BE2C (cell line): ENCODE data around the gene RASL10A.

Experiments
- DNase-seq: peaks from one replicate; pipeline ENCODE4 v3.0.0-alpha.2; 2020
- H3K27me3 ChIP-seq: fragments of 250-450 bp; sonication (Bioruptor Pico); 2 replicates; pipeline ENCODE4 v1.5.1; 2020; ENCODE audit warnings: mild to moderate bottlenecking
- H3K36me3 ChIP-seq: fragments of 250-450 bp; sonication (Bioruptor Pico); 2 replicates; pipeline ENCODE4 v1.5.1; 2020; ENCODE audit warnings: mild to moderate bottlenecking
- H3K4me1 ChIP-seq: fragments of 250-450 bp; sonication (Bioruptor Pico); 2 replicates; pipeline ENCODE4 v1.5.1; 2020
- H3K4me3 ChIP-seq: 2 replicates; pipeline ENCODE4 v1.5.1; 2011; ENCODE audit warnings: low read depth, low read length
- H3K9me3 ChIP-seq: fragments of 250-450 bp; sonication (Bioruptor Pico); 2 replicates; pipeline ENCODE4 v1.5.1; 2020
- CTCF ChIP-seq: IDR thresholded peaks from 2 replicates; pipeline ENCODE4 v1.5.1; 2012; ENCODE audit warnings: mild to moderate bottlenecking, low read depth, low read length

The RASL10A gene

GRCh38 chr22:29319072-29319471 is 3.6 kb upstream of the RASL10A start:
- H3K27me3 ChIP-seq, result peaks cover 25% of the 10 kb centered on the region
- no peak overlapping the region for H3K4me3 ChIP-seq
- no peak for TF ChIP-seq CTCF
- H3K36me3 ChIP-seq, result no peaks in the 10 kb centered on the region
- no peaks in the 10 kb centered on the region for H3K4me1 ChIP-seq
- DNase-seq, result no peak
- no peaks in the 10 kb centered on the region for H3K9me3 ChIP-seq

- no peaks in the 10 kb centered on the region for H3K4me1 ChIP-seq
- H3K27me3 ChIP-seq, result peaks cover 36% of the 10 kb centered on the region
- H3K4me3 ChIP-seq, result no peak overlapping the region
- DNase-seq, result no peak
- no peaks in the 10 kb centered on the region for H3K36me3 ChIP-seq
- no peaks in the 10 kb centered on the region for H3K9me3 ChIP-seq
- no peak for TF ChIP-seq CTCF
Measured at GRCh38 chr22:29317827-29318454, 2.4 kb upstream of the RASL10A start.

- Histone ChIP-seq H3K4me1 (peaks cover 2% of the 10 kb centered on the region; the same call in 1 of the 2 replicates), H3K9me3 (no peaks in the 10 kb centered on the region), H3K27me3 (peaks cover 52% of the 10 kb centered on the region), H3K36me3 (no peaks in the 10 kb centered on the region), H3K4me3 (no peak overlapping the region)
- no peak for DNase-seq
- TF ChIP-seq CTCF, result no peak
Measured at GRCh38 chr22:29316141-29316828, 788 bp upstream of the RASL10A start.

GRCh38 chr22:29314537-29315285 is 786 bp downstream of the RASL10A start:
- Histone ChIP-seq H3K27me3 (peaks cover 52% of the 10 kb centered on the region), H3K4me1 (peaks cover 7% of the 10 kb centered on the region), H3K9me3 (no peaks in the 10 kb centered on the region), H3K36me3 (no peaks in the 10 kb centered on the region), H3K4me3 (no peak overlapping the region)
- TF ChIP-seq CTCF, result no peak
- DNase-seq, result no peak

- H3K36me3 ChIP-seq, result no peaks in the 10 kb centered on the region
- peaks cover 52% of the 10 kb centered on the region for H3K27me3 ChIP-seq
- H3K4me3 ChIP-seq, result no peak overlapping the region
- no peak for DNase-seq
- peaks cover 7% of the 10 kb centered on the region for H3K4me1 ChIP-seq
- no peak for TF ChIP-seq CTCF
- no peaks in the 10 kb centered on the region for H3K9me3 ChIP-seq
Measured at GRCh38 chr22:29313576-29314466, 1.7 kb downstream of the RASL10A start.
